GM18505 (cell line): ENCODE data around the gene RSRC1.
"Not testable (repeated sequence)": the region's sequence is repeated elsewhere in the genome, so short reads cannot be mapped to it uniquely, and the experiment has no call there.

Source experiments
- ATAC-seq: cut with Tn5 transposase; IDR thresholded peaks from one replicate; pipeline ENCODE4 v1.9.1; 2021; ENCODE audit not compliant: unreplicated experiment
- POLR2A ChIP-seq: IDR thresholded peaks from 4 replicates; pipeline ENCODE4 v1.6.1; 2011; ENCODE audit warnings: borderline replicate concordance; ENCODE audit not compliant: insufficient read depth, insufficient read length; ENCODE audit errors: extremely low read depth

RSRC1 gene

DNA sequence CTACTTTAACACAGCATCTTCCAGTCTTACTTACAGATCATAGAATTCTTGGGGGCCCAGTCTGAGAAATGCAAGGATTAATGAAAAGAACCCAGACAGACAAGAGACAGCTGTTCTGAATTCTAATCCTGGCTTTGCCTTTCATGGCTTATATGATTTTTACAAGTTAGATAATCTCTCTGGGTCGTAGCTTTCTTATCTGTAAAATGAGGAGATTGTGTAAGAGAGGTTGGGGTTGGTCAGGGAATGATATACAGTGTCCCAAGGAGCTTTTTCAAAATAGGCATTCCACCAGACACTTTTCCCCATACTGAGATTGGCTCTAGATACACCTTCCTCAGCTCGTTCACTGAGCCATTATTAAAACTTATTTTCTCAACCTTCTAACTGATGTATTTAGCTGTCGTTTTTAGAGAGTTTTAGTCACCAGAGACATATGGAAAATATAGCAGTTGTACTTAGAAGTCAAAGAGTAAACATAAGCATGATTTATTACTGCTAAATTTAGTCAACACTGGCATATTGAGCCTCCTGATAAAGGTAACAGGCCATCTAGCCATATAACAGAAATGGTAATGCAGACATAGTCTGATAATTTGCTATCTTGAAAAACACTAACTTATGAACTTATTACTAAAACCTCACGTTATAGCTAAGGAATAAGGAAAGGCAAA, 298.1 kb downstream of the RSRC1 start:
- ATAC-seq: no peak
- no peak for TF ChIP-seq POLR2A

DNA sequence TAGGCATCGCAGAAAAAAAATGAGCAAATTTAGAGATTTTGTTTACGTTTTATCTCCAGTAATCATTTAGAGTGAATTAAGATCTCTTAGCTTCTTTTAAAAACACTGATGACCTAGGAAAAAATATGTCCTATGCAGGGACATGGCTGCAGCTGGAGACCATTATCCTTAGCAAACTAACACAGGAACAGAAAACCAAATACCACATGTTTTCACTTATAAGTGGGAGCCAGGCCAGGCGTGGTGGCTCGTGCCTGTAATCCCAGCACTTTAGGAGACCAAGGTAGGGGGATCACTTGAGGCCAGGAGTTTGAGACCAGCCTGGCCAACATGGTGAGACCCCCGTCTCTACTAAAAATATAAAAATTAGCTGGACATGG, 298.6 kb downstream of the RSRC1 start:
- not testable (repeated sequence) for ATAC-seq

DNA sequence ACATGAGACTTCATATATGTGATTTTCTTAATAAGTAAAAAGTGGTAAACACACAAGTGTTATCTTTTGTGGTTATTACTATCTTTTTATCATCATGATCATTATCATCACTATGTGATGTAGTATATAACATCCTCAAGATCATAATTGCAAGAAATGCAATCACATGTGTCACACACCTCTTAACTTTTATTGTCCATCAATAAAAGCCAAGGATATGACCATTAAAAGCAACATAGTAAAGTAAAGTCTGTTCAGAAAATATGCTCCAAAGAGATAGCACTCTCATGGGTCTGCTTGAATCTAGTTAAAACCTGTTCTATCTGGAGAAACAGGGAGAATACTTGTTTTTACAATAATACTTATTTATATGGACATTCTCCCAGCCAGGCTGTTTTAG, 308.1 kb downstream of the RSRC1 start:
- no peak for ATAC-seq
- no peak for TF ChIP-seq POLR2A

DNA sequence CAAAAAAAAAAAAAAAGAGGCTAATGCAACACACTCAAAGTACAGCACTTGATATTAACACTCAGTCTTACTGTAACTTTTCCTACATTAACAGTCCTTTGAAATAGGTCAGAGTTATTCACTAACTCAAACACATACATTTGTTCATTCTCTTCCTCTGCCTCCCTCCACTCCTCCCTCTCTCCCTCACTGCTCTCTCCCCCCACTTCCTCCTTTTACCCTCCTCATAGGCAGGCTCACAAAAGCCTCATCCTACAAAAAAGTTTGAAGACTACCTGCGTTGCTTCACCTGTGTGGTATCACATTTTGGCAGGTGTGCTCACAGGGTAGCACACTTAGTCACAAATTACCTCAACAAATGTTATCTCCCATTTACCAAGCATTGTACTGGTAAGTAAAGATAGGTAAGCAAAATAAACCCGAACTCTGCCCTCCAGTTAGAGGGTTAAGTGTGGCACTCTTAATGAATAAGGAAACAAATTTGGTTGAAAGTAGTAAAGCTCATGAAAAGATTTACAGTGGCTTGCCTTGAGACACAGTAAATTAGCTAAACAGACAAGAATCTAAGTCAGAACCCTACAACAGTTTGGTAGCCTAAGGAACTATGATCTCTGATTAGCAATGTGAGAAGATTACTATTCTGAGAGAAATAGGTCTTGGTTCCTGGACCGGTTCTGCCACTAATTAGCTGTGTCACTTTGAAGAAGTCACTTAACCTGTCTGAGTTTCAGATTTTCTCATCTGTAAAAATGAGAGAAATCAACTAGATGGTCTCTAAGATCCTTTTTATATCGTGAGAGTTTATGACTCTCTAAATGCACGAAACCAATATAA, 310.1 kb downstream of the RSRC1 start:
- no peak for TF ChIP-seq POLR2A

DNA sequence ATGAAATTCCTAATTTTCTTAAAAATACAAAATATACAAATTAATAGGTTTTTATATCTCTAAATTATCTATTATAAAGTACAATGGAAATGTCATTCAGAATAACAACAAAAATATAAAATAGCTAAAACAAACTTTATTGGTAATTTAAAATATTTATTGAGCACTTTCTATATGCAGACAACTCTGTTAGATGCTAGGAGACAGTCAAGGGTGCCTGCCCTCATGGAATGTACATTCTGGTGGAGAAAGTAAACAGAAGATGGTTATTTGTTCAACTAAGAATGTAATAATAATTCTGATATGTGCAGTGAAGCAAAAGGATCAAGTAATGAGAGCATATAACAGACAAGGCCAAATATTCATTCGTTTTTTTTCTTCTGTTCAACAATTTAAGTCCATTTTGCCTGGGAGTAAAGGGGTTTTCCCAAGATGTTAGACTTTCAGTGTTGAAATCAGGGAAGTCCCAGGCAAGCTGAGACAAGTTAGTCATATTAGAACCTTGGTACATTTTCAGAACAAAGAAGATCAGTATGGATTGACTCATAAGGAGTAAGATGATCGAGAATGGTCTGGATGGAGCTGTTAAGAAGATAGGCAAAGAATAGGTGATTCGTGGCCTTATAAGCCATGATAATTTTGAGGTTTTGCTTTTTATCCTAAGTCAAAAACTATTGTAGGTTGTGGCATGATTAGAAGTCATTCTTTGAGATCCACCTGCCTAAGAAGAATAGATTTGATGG, 310.9 kb downstream of the RSRC1 start:
- TF ChIP-seq POLR2A: no peak
- ATAC-seq: peak; percentile 96

More for the DNA sequence above, 310.1 kb downstream of the RSRC1 start:
- no peak for ATAC-seq

DNA sequence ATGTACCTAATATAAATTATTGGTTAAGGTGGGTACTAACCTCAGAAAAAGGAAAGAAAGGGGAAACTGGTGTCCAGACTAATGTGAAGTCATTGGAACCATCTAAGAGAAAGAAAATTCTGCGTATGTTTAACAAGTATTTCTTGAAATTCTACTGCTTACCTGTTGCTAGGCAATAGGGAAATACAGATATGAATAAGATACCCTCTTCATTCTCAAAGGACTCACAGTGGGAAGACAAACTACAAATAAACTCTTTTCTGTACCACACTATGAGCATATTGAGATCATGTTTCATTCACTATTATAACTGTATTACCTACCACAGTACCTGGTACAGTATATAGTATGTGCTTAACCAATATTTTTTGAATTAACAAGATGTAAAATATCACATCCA, 320.6 kb downstream of the RSRC1 start:
- no peak for TF ChIP-seq POLR2A
- no peak for ATAC-seq

DNA sequence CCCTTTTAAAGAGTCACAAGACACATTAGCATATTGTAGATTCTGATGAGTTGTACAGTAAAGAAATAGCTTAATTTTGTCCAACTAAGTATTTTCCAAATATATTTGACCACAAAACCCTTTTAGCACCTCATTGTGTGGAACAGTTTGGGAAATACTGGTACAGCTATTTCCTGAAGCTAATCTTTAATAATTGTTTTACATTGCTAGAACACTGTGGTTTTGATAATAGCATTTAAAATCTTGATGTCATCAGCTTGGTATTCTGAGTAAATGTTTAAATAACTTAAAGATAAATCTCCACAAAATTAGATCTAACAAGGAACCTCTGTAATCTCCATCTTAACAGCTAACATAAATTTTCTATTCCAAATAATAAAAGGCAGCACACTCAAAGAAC, 321.1 kb downstream of the RSRC1 start:
- no peak for TF ChIP-seq POLR2A
- ATAC-seq: no peak

DNA sequence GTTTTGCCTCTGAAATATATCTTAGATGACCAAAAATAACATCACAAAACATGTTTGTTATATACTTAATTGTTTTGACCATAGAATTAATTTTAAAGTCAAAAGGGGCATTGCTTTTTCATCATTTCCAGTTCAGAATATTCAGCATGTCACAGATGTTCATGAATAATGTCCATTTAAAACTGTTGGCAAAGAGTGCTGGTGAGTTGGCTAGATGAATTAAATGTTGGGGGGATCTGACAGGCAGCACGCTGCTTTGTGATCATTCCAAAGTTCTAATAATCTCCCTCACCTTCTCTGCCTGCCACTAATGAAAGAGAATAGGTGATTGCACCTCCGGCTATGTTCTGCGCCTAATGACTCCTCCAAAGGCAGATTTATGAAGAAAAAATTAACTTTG, 321.9 kb downstream of the RSRC1 start:
- no peak for TF ChIP-seq POLR2A
- no peak for ATAC-seq

DNA sequence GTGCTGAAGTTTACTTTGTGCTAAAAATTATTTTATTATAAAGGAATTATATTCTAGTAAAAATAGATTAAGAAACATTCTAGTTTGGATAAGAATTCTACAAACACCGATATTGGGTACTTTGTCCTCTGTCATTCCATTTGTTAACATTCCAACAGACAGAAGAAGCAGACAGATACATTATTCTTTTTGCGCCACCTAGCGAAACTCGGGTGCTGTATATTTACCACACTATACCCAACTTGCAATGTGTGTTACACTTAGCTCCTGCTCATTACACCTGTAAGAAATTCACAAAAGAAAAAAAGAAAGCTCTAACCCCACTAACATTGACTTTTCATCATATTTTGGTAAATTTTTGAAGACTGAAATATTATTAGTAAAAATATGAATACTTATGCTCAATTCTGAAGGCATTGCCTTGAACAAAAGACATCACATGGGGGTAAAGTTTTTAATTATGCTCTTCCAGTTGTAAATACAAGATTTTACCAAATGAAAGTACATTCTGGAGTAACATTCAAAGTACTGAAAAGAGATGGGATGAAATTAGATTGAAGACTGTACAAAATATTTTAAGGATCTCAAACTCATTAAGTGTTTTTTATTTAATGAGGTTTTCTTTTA, 324.6 kb downstream of the RSRC1 start:
- ATAC-seq: peak; percentile 79
- TF ChIP-seq POLR2A: no peak

DNA sequence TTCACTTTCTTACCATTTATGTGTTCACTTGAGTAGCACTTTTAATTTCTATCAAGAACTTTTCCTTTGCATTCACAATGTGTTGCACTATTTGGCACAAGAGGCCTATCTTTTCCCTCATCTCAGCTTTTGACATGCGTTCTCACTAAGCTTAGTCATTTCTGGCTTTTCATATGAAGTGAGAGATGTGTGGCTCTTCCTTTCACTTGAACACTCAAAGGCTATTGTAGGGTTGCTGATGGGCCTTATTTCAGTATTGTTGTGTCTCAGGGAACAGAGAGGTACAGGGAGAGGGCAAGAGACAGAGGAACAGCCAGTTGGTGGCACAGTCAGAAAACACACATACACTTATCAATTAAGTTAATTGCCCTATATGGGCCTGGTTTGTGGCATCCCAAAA, 333.7 kb downstream of the RSRC1 start:
- ATAC-seq: peak; percentile 96

DNA sequence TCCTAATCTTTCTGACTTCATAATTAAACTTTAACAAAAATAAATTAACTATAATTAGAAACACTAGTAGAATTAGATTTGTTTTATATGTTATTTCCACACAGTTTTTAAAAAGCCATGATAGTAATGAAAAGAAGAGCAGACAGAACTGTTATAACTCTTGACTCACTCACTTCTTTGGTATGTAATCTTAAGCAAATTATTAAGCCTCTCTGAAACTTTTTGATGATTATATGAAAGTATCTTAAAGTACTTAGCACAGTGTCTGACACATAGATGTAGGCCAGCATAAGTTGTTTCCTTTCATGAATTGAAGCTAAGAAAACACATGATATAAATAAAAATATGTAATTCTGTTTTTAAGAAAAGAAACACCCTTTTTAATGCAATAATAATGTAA, 337.5 kb downstream of the RSRC1 start:
- ATAC-seq: no peak
- no peak for TF ChIP-seq POLR2A

More for the DNA sequence above, 333.7 kb downstream of the RSRC1 start:
- no peak for TF ChIP-seq POLR2A

DNA sequence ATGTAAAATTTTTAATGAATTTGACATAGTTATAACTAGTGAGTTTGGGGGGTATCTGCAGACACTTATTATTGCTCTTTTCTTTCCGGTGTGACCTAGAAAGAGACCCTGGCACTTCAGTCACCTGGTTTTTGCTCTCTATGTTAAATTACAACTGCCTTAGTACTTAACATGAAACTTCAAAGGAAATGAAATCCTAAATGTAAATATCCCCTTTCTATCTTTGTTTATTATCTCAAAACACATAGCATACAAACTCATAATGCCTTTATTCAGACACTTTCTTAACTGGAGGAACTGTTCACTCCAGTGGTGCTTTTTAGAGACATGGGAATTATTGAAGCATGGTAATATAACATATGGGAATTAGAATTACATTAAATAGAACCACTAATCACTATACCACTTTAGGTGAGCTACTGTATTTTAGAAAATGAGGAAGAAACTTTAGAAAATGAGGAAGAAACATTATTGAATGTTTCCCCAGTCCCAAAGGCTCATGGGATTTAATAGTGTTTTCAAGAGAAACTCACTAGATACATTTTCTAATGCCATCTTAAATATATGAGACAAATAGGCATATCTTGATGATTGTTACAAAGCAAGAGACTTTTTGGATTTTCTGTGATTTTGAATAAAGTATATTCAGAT, 341.6 kb downstream of the RSRC1 start:
- TF ChIP-seq POLR2A: no peak
- ATAC-seq: no peak

DNA sequence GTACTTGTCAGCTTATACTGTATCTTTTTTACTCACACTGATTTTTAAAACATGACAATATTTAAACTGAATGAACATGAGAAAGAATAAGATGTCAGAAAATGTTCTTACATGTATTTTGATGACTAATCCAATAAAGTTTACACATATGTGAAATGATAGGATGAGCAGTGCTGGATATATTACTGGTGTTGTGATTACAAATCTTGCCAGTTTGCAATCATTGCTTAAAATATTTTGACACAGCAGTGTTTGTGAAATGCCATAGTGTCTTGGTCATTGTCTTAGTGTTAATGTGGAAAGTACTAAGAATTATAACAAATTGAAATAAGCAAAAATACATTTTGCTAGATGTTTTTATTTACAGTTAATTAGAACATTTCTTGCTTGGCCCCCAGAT, 342.4 kb downstream of the RSRC1 start:
- TF ChIP-seq POLR2A: no peak

More for the DNA sequence above, 342.4 kb downstream of the RSRC1 start:
- ATAC-seq: no peak
